ENCODE measurements around the gene UBR7.

- TF ChIP-seq, protein P1, sequence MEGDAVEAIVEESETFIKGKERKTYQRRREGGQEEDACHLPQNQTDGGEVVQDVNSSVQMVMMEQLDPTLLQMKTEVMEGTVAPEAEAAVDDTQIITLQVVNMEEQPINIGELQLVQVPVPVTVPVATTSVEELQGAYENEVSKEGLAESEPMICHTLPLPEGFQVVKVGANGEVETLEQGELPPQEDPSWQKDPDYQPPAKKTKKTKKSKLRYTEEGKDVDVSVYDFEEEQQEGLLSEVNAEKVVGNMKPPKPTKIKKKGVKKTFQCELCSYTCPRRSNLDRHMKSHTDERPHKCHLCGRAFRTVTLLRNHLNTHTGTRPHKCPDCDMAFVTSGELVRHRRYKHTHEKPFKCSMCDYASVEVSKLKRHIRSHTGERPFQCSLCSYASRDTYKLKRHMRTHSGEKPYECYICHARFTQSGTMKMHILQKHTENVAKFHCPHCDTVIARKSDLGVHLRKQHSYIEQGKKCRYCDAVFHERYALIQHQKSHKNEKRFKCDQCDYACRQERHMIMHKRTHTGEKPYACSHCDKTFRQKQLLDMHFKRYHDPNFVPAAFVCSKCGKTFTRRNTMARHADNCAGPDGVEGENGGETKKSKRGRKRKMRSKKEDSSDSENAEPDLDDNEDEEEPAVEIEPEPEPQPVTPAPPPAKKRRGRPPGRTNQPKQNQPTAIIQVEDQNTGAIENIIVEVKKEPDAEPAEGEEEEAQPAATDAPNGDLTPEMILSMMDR (conservative IDR thresholded peaks at IDR 0.05): no peak
- no peak for TF ChIP-seq ZFX (IDR thresholded peaks at IDR 0.05)
Observed at GRCh38 chr14:93214598-93214997, 7.5 kb downstream of the UBR7 start.
